ENCODE results near the gene MANSC1.

The MANSC1 gene

GRCh38 chr12:12282202-12282601 lies 67.8 kb downstream of the MANSC1 start:
- TF ChIP-seq CTCF (conservative IDR thresholded peaks at IDR 0.05; ENCODE audit: low read depth, low read length) = no peak
- DNase-seq (ENCODE audit: low read depth) = no peak

GRCh38 chr12:12281134-12281533 lies 68.9 kb downstream of the MANSC1 start:
- no peak for TF ChIP-seq CTCF (conservative IDR thresholded peaks at IDR 0.05; ENCODE audit: low read depth, low read length)
- H3K4me3 ChIP-seq (ENCODE audit: low read depth, low read length) = no peak overlapping the region
- no peak for DNase-seq (ENCODE audit: low read depth)

More at GRCh38 chr12:12282202-12282601, 67.8 kb downstream of the MANSC1 start:
- H3K4me3 ChIP-seq (ENCODE audit: low read depth, low read length) = no peak overlapping the region

GRCh38 chr12:12278899-12279298 lies 71.1 kb downstream of the MANSC1 start:
- no peak for TF ChIP-seq CTCF (conservative IDR thresholded peaks at IDR 0.05; ENCODE audit: low read depth, low read length)
- no peak for DNase-seq (ENCODE audit: low read depth)
- no peak overlapping the region for H3K4me3 ChIP-seq (ENCODE audit: low read depth, low read length)

Measured in choroid plexus epithelial cell (primary cell).